H9 (cell line): ENCODE measurements around the gene ACADS. TPM values are rescaled to one million over a fixed set of nuclear protein-coding genes. Genes with fewer than 3 reads are reported as not detected.

Source experiments
- DNase-seq: peaks from one replicate; pipeline ENCODE4 v3.0.0-alpha.2; 2017
- H2AFZ ChIP-seq: one replicate; pipeline ENCODE4 v1.6.1; 2013; ENCODE audit warnings: mild to moderate bottlenecking, low read length, control low read depth, moderate library complexity
- H2AK5ac ChIP-seq: 2 replicates; pipeline ENCODE4 v1.6.1; 2013; ENCODE audit warnings: low read length, control low read depth, mixed read lengths; ENCODE audit not compliant: insufficient read length
- H2BK120ac ChIP-seq: one replicate; pipeline ENCODE4 v1.6.1; 2013; ENCODE audit warnings: low read depth, mild to moderate bottlenecking, low read length, control low read depth, inconsistent platforms; ENCODE audit not compliant: poor library complexity, severe bottlenecking
- H2BK12ac ChIP-seq: 2 replicates; pipeline ENCODE4 v1.6.1; 2013; ENCODE audit warnings: low read length, control low read depth, mixed read lengths, low read depth; ENCODE audit not compliant: insufficient read length
- H2BK15ac ChIP-seq: 2 replicates; pipeline ENCODE4 v1.6.1; 2013; ENCODE audit warnings: low read depth, low read length, control low read depth
- H2BK20ac ChIP-seq: one replicate; pipeline ENCODE4 v1.6.1; 2013; ENCODE audit warnings: low read depth, mild to moderate bottlenecking, low read length, control low read depth, inconsistent platforms; ENCODE audit not compliant: poor library complexity, severe bottlenecking
- H2BK5ac ChIP-seq: 2 replicates; pipeline ENCODE4 v1.6.1; 2013; ENCODE audit warnings: low read length, control low read depth, mixed read lengths; ENCODE audit not compliant: insufficient read length
- H3K14ac ChIP-seq: 2 replicates; pipeline ENCODE4 v1.6.1; 2013; ENCODE audit warnings: low read length, control low read depth; ENCODE audit not compliant: insufficient read depth
- H3K18ac ChIP-seq: 2 replicates; pipeline ENCODE4 v1.6.1; 2013; ENCODE audit warnings: low read depth, mild to moderate bottlenecking, mixed read lengths, low read length, control low read depth; ENCODE audit not compliant: insufficient read length
- H3K23ac ChIP-seq: 2 replicates; pipeline ENCODE4 v1.6.1; 2013; ENCODE audit warnings: low read length, control low read depth, mixed read lengths, low read depth; ENCODE audit not compliant: insufficient read length
- H3K23me2 ChIP-seq: 2 replicates; pipeline ENCODE4 v1.6.1; 2013; ENCODE audit warnings: low read depth, mild to moderate bottlenecking, mixed read lengths, low read length, control low read depth; ENCODE audit not compliant: insufficient read length, poor library complexity, severe bottlenecking
- H3K27ac ChIP-seq: 2 replicates; pipeline ENCODE4 v1.5.1; 2013; ENCODE audit warnings: low read length, control low read depth, mixed read lengths, low read depth; ENCODE audit not compliant: insufficient read length
- H3K27me3 ChIP-seq: 2 replicates; pipeline ENCODE4 v1.6.1; 2013; ENCODE audit warnings: low read length, control low read depth, inconsistent platforms; ENCODE audit not compliant: insufficient read depth
- H3K4ac ChIP-seq: 2 replicates; pipeline ENCODE4 v1.6.1; 2013; ENCODE audit warnings: low read depth, mild to moderate bottlenecking, control low read depth, inconsistent platforms, low read length, moderate library complexity
- H3K4me1 ChIP-seq: 2 replicates; pipeline ENCODE4 v1.6.1; 2013; ENCODE audit warnings: low read length, control low read depth, inconsistent platforms; ENCODE audit not compliant: insufficient read depth
- H3K4me2 ChIP-seq: 2 replicates; pipeline ENCODE4 v1.6.1; 2013; ENCODE audit warnings: low read length, control low read depth, mixed read lengths; ENCODE audit not compliant: insufficient read length, insufficient read depth
- H3K56ac ChIP-seq: 2 replicates; pipeline ENCODE4 v1.6.1; 2013; ENCODE audit warnings: low read depth, mild to moderate bottlenecking, mixed read lengths, low read length, control low read depth; ENCODE audit not compliant: insufficient read length
- H3K79me1 ChIP-seq: 2 replicates; pipeline ENCODE4 v1.6.1; 2013; ENCODE audit warnings: low read depth, mild to moderate bottlenecking, moderate library complexity, low read length, control low read depth, inconsistent platforms; ENCODE audit not compliant: insufficient read depth, poor library complexity, severe bottlenecking
- H3K79me2 ChIP-seq: 2 replicates; pipeline ENCODE4 v1.6.1; 2013; ENCODE audit warnings: low read length, control low read depth, inconsistent platforms; ENCODE audit not compliant: insufficient read depth
- H3K9ac ChIP-seq: 2 replicates; pipeline ENCODE4 v1.6.1; 2013; ENCODE audit warnings: low read length, control low read depth, mixed read lengths; ENCODE audit not compliant: insufficient read length; ENCODE audit errors: extremely low read depth
- H3K9me3 ChIP-seq: one replicate; pipeline ENCODE4 v1.6.1; 2013; ENCODE audit warnings: low read depth, low read length, inconsistent platforms; ENCODE audit not compliant: control insufficient read depth
- H3T11ph ChIP-seq: one replicate; pipeline ENCODE4 v1.6.1; 2013; ENCODE audit warnings: mild to moderate bottlenecking, low read length, control low read depth, inconsistent platforms
- H4K20me1 ChIP-seq: one replicate; pipeline ENCODE4 v1.6.1; 2013; ENCODE audit not compliant: control insufficient read depth, insufficient read length, insufficient read depth
- H4K5ac ChIP-seq: 2 replicates; pipeline ENCODE4 v1.6.1; 2013; ENCODE audit warnings: low read depth, mild to moderate bottlenecking, mixed read lengths, low read length, control low read depth; ENCODE audit not compliant: insufficient read length
- H4K8ac ChIP-seq: replicated peaks from 2 replicates; pipeline ENCODE4 v1.6.1; 2013; ENCODE audit warnings: low read length, control low read depth, mixed read lengths, low read depth; ENCODE audit not compliant: insufficient read length
- H4K91ac ChIP-seq: 2 replicates; pipeline ENCODE4 v1.6.1; 2013; ENCODE audit warnings: low read depth, mild to moderate bottlenecking, moderate library complexity, mixed read lengths, low read length, control low read depth; ENCODE audit not compliant: insufficient read length
- H3K27ac Mint-ChIP-seq, 3 experiments: 2 replicates in 2 of 3; 3 replicates in 1 of 3; pipeline ENCODE4 v1.8.0; 2020 to 2021; ENCODE audit warnings: mixed read lengths in 3 of 3, mild to moderate bottlenecking in 1 of 3, moderate library complexity in 1 of 3
- H3K27me3 Mint-ChIP-seq: 2 replicates; pipeline ENCODE4 v1.8.0; 2021; ENCODE audit warnings: low read depth, mild to moderate bottlenecking, moderate library complexity, mixed read lengths
- H3K36me3 Mint-ChIP-seq, 3 experiments: 2 replicates in 2 of 3; 3 replicates in 1 of 3; pipeline ENCODE4 v1.8.0; 2020 to 2021; ENCODE audit warnings: low read depth in 3 of 3, mixed read lengths in 3 of 3; ENCODE audit not compliant: insufficient read depth in 1 of 3
- H3K4me1 Mint-ChIP-seq, 2 experiments: 2 replicates each; pipeline ENCODE4 v1.8.0; 2020; ENCODE audit warnings: mixed read lengths in 2 of 2
- H3K4me3 Mint-ChIP-seq, 2 experiments: 2 replicates in 1 of 2; 3 replicates in 1 of 2; pipeline ENCODE4 v1.8.0; 2020 to 2021; ENCODE audit warnings: mild to moderate bottlenecking in 2 of 2, mixed read lengths in 2 of 2, moderate library complexity in 1 of 2
- H3K9me3 Mint-ChIP-seq, 2 experiments: 2 replicates in 1 of 2; 3 replicates in 1 of 2; pipeline ENCODE4 v1.8.0; 2020; ENCODE audit warnings: mild to moderate bottlenecking in 2 of 2, mixed read lengths in 2 of 2, moderate library complexity in 1 of 2
- WGBS: extraction: QIAGEN DNeasy Blood & Tissue Kit; methylation state at CpG from one replicate; pipeline ENCODE4 v1.1.7; 2013; ENCODE audit warnings: missing lambda C conversion rate, low lambda C conversion rate, mixed read lengths; ENCODE audit not compliant: insufficient read length; ENCODE audit errors: extremely low coverage; 5-methylcytosine and 5-hydroxymethylcytosine counted together
- total RNA-seq: library from RNA; stranded (reverse); gene quantifications from 2 replicates; pipeline ENCODE4 v1.2.1, GENCODE V29; 2021
- TF ChIP-seq, protein P1 (sequence below): fragments of 200-600 bp; sonication (generic); conservative IDR thresholded peaks from 3 replicates; pipeline ENCODE4 v1.8.0; 2021; ENCODE audit warnings: antibody characterized with exemption, mild to moderate bottlenecking

The ACADS gene
- total RNA-seq, 1 experiment from 2014 or later: 8.3 TPM

- no CpG with 5 or more reads among the region's 6 CpGs for WGBS
- H3K4ac ChIP-seq: no peak overlapping the region
- no peak overlapping the region for H2AK5ac ChIP-seq
- H2BK5ac ChIP-seq: no peak overlapping the region
- no peak overlapping the region for H2BK20ac ChIP-seq
- H3K14ac ChIP-seq: no peak overlapping the region
- DNase-seq: no peak
- H2BK12ac ChIP-seq: no peak overlapping the region
- no peaks in the 10 kb centered on the region for H3K9me3 ChIP-seq
- H3K23me2 ChIP-seq: no peaks in the 10 kb centered on the region
- no peak overlapping the region for H4K91ac ChIP-seq
- H3K79me1 ChIP-seq: no peaks in the 10 kb centered on the region
- H3K9me3 Mint-ChIP-seq: no peaks in the 10 kb centered on the region
- H3K27ac Mint-ChIP-seq: no peak overlapping the region
- H3K4me1 ChIP-seq: no peaks in the 10 kb centered on the region
- no peak overlapping the region for H3K56ac ChIP-seq
- no peak overlapping the region for H2BK15ac ChIP-seq
- no peak overlapping the region for H3K23ac ChIP-seq
- H3K4me1 Mint-ChIP-seq: no peaks in the 10 kb centered on the region
- peaks cover 8 to 20% (median 12%) of the 10 kb centered on the region in 3 experiments; a peak in 6 of 7 replicates for H3K36me3 Mint-ChIP-seq
- TF ChIP-seq, protein P1, sequence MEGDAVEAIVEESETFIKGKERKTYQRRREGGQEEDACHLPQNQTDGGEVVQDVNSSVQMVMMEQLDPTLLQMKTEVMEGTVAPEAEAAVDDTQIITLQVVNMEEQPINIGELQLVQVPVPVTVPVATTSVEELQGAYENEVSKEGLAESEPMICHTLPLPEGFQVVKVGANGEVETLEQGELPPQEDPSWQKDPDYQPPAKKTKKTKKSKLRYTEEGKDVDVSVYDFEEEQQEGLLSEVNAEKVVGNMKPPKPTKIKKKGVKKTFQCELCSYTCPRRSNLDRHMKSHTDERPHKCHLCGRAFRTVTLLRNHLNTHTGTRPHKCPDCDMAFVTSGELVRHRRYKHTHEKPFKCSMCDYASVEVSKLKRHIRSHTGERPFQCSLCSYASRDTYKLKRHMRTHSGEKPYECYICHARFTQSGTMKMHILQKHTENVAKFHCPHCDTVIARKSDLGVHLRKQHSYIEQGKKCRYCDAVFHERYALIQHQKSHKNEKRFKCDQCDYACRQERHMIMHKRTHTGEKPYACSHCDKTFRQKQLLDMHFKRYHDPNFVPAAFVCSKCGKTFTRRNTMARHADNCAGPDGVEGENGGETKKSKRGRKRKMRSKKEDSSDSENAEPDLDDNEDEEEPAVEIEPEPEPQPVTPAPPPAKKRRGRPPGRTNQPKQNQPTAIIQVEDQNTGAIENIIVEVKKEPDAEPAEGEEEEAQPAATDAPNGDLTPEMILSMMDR: no peak
- no peak overlapping the region for H3K9ac ChIP-seq
- no peak overlapping the region for H3K18ac ChIP-seq
- no peaks in the 10 kb centered on the region for H4K20me1 ChIP-seq
- no peaks in the 10 kb centered on the region for H3K79me2 ChIP-seq
- no peak overlapping the region for H2AFZ ChIP-seq
- H3T11ph ChIP-seq: no peak overlapping the region
- H3K27me3 Mint-ChIP-seq: no peaks in the 10 kb centered on the region
- H4K8ac ChIP-seq: no peak overlapping the region
- no peak overlapping the region for H2BK120ac ChIP-seq
- no peaks in the 10 kb centered on the region for H3K27me3 ChIP-seq
- H3K4me3 Mint-ChIP-seq: no peak overlapping the region
- H3K27ac ChIP-seq: no peak overlapping the region
- no peak overlapping the region for H3K4me2 ChIP-seq
- no peak overlapping the region for H4K5ac ChIP-seq
These were observed 57.6 kb downstream of the ACADS start for GRCh38 chr12:120783197-120783596.
